Adrenal gland (tissue), 12 donors: ENCODE results near the gene CCL4. TPM values are rescaled to one million over a fixed set of nuclear protein-coding genes. Genes with fewer than 3 reads are reported as not detected.
A peak's percentile ranks its signal among the peaks of the same experiment; 100 is the strongest.
"Not testable (repeated sequence)": the region's sequence is repeated elsewhere in the genome, so short reads cannot be mapped to it uniquely, and the experiment has no call there.

Experiments
- DNase-seq, 7 donors: peaks; one replicate each; pipeline ENCODE4 v3.0.0-alpha.2; 2019 to 2020
- H3K27ac ChIP-seq, 5 donors: fragments of 200-600 bp; sonication (generic) in 4 of 5; 1 replicate in 3 of 5; 2 replicates in 2 of 5; pipeline versions ENCODE4 v1.5.1 to v1.8.0; 2016 to 2020; ENCODE audit warnings: mild to moderate bottlenecking in 1 of 5
- H3K27me3 ChIP-seq: fragments of 200-600 bp; 2 replicates; pipeline ENCODE4 v1.8.0; 2021
- H3K36me3 ChIP-seq, 2 donors: fragments of 200-600 bp; replicated peaks in 1 of 2; 1 replicate in 1 of 2; 2 replicates in 1 of 2; pipeline versions ENCODE4 v1.5.1 to v1.8.0; 2018 to 2022
- H3K4me1 ChIP-seq, 2 donors: fragments of 200-600 bp; replicated peaks in 1 of 2; 1 replicate in 1 of 2; 2 replicates in 1 of 2; pipeline versions ENCODE4 v1.5.1 to v1.8.0; 2018 to 2021
- H3K4me3 ChIP-seq, 4 donors: fragments of 200-600 bp; sonication (generic) in 3 of 4; one replicate each; pipeline ENCODE4 v1.5.1; 2016 to 2018
- H3K9me3 ChIP-seq, 3 donors: fragments of 200-600 bp; sonication (generic) in 1 of 3; replicated peaks in 1 of 3; 1 replicate in 2 of 3; 2 replicates in 1 of 3; pipeline versions ENCODE4 v1.5.1 to v1.8.0; 2016 to 2021
- POLR2A ChIP-seq, 2 donors: fragments of 450-650 bp; IDR thresholded peaks; one replicate each; pipeline ENCODE4 v1.6.1; 2017; ENCODE audit warnings: antibody characterized with exemption in 2 of 2, mild to moderate bottlenecking in 2 of 2, moderate library complexity in 1 of 2
- WGBS, 4 donors: extraction: QIAGEN DNeasy Blood & Tissue Kit in 2 of 4; methylation state at CpG; one replicate each; pipeline versions ENCODE4 v1.1.5 to v1.1.7; 2013 to 2017; 5-methylcytosine and 5-hydroxymethylcytosine counted together
- intact Hi-C, 2 donors: fragments of 100-400 bp; cut with DNase I; formaldehyde crosslinking; loops; one replicate each; pipeline versions ENCODE4 v1.14.1 to v1.15.0; 2022 to 2023
- polyA plus RNA-seq, 3 donors: library from polyadenylated mRNA; stranded (reverse); fragments of 200-250 nt in 2 of 3; fragments of 350-450 nt in 1 of 3; fragmentation: Illumina TruSeq in 1 of 3; extraction: RNeasy Lipid Tissue Mini Kit (QIAGEN cat#74804) in 1 of 3; gene quantifications; one replicate each; pipeline ENCODE4 v1.2.3, GENCODE V29; 2013 to 2014
- total RNA-seq, 9 donors: library from RNA; depleted of rRNA in 4 of 9; stranded (reverse); fragments of >200 nt in 4 of 9; fragments of 120-200 nt in 1 of 9; fragmentation: NEBNext Ultra II Directional in 1 of 9; extraction: Animal tissue kit (Norgen Biotek cat#: 25700) in 1 of 9; gene quantifications; one replicate each; pipeline versions ENCODE4 v1.1.0 to v1.2.4, GENCODE V29; 2013 to 2023
- TF ChIP-seq, protein P1 (sequence below), 6 experiments: fragments of 450-650 bp in 4 of 6; fragments of 200-600 bp in 2 of 6; sonication (generic) in 1 of 6; IDR thresholded peaks; 1 replicate in 5 of 6; 2 replicates in 1 of 6; pipeline versions ENCODE4 v1.5.1 to v1.8.0; 2016 to 2021; ENCODE audit warnings: antibody characterized with exemption in 6 of 6, mild to moderate bottlenecking in 2 of 6, moderate library complexity in 1 of 6
- donor health status: healthy with polysubstance abuse.
- donor health status: Bipolar disorder and iron deficiency.
- donor health status: DM: yes; HTN: yes; CAD: no.
- donor health status: DM: no; HTN: no; CAD: no.
- donor health status: DM: no; HTN: no; CAD: no.
- donor health status: DM: yes; HTN: yes; CAD: no.

CCL4 gene
- total and polyA plus RNA-seq, 12 donors = 0.72 to 17.5 (median 5.4) TPM

DNA sequence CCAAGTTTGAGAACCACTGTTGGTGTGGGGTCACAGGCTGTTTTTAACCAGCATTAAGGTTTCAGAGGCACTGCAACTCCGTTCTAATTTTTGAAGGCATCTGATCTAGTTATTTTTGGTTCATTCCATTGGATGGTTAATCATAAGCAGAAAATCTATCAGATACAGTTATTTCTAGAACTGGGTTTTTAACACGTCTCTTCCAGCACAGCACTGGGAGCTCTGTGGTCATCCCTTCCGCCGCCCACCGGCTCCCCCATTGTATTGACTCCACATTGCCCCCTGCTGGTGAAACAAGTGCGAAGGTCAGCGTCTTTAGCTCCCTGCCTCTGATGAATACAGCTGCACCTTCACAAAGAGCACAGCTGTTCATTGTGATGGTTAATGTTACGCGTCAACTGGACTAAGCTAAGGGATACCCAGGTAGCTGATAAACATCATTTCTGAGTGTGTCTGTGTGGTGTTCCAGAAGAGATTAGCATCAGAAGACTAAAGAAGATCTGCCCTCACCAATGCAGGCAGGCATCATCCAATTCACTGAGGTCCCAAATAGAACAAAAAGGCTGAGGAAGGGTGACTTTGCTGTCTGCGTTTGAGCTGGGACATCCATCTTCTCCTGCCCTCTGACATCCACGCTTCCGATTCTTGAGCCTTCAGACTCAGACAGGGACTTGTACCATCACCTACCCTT is 31.1 kb upstream of the CCL4 start:
- TF ChIP-seq, protein P1, sequence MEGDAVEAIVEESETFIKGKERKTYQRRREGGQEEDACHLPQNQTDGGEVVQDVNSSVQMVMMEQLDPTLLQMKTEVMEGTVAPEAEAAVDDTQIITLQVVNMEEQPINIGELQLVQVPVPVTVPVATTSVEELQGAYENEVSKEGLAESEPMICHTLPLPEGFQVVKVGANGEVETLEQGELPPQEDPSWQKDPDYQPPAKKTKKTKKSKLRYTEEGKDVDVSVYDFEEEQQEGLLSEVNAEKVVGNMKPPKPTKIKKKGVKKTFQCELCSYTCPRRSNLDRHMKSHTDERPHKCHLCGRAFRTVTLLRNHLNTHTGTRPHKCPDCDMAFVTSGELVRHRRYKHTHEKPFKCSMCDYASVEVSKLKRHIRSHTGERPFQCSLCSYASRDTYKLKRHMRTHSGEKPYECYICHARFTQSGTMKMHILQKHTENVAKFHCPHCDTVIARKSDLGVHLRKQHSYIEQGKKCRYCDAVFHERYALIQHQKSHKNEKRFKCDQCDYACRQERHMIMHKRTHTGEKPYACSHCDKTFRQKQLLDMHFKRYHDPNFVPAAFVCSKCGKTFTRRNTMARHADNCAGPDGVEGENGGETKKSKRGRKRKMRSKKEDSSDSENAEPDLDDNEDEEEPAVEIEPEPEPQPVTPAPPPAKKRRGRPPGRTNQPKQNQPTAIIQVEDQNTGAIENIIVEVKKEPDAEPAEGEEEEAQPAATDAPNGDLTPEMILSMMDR (IDR thresholded peaks at IDR 0.05) = peak; percentile 42 to 73 (median 60)
- no peak for TF ChIP-seq POLR2A (IDR thresholded peaks at IDR 0.05)
- no peaks in the 10 kb centered on the region for H3K36me3 ChIP-seq
- 28 to 34% (median 30%) methylated on average over 10 to 12 of the region's 12 CpGs for WGBS, 4 donors
- peak; percentile 39 to 72 (median 48) for DNase-seq
- no peaks in the 10 kb centered on the region for H3K9me3 ChIP-seq
- intact Hi-C loops = loop anchor here in 1 of 2 donors (10.0 kb wide), 2 partner anchors 52 to 98 kb away; no protein-coding TSS in a partner anchor
- H3K4me3 ChIP-seq = no peak overlapping the region
- H3K4me1 ChIP-seq = no peaks in the 10 kb centered on the region
- no peak overlapping the region for H3K27ac ChIP-seq
- H3K27me3 ChIP-seq = no peaks in the 10 kb centered on the region

DNA sequence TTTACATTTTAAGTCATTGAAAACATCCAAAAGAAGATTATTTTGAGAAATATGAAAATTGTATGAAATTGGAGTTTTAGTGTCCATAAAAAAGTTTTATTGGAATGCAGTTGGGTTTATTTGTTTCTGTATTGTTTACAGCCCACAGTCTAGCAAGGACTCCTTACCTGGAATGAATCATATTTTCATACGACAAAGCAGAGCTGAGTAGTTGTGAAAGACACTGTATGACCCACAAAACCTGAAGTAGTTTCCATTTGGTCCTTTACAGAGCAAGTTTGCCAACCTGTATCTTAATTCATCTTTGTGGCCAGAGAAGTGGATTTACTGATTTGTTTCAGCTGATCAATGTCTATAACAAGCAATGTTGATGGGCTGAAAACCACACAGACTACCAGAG is 29.3 kb upstream of the CCL4 start:
- intact Hi-C loops = loop anchor here in 1 of 2 donors (10.0 kb wide), 2 partner anchors 50 to 100 kb away; no protein-coding TSS in a partner anchor
- Histone ChIP-seq H3K4me1 (no peaks in the 10 kb centered on the region), H3K9me3 (no peaks in the 10 kb centered on the region), H3K36me3 (no peaks in the 10 kb centered on the region), H3K27me3 (no peaks in the 10 kb centered on the region), H3K4me3 (no peak overlapping the region), H3K27ac (no peak overlapping the region)
- 47 to 75% (median 62%) methylated on average over 1 of the region's 1 CpG for WGBS, 4 donors
- DNase-seq = no peak
- no peak for TF ChIP-seq POLR2A (IDR thresholded peaks at IDR 0.05)
- TF ChIP-seq, protein P1 (IDR thresholded peaks at IDR 0.05) = no peak

DNA sequence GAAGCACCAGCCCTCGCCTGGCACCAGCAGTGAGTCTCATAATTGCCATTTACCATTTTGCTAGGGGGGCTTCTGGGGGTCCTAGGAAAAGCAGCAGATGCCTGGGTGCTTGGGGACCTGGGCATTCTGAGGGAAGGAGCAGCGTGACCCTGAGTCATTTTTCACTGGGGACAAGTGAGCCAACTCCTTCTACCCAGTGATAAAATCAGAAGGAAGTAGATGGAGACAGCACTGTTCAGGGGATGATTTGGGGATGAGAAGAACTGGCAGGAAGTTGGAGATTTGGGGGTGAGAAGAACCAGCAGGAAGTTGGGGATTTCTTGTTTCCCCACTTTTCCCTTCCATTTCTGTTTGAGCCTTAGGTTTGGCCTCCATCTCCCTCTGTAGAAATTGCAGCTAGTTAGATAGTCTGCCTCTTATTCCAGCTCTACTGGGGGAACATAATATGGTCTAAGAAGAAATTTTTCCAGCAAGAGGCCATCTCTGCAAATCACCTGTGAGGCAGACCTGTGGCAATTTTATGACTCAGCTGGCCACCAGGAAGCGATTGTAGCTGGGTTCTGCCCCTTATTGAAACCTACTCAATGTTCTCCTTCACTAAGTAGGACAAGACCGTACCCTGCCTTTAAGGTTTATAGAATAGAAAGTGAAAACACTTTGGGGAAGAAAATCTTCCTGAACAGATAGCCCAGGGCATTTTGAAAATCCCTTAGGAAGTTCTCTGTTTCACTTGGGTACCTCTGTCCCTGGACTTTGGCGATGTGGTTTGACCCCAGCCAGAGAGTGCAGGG is 21.8 kb upstream of the CCL4 start:
- H3K4me1 ChIP-seq, H3K9me3 ChIP-seq, H3K27me3 ChIP-seq, H3K36me3 ChIP-seq, H3K4me3 ChIP-seq, DNase-seq, intact Hi-C loops: not testable (repeated sequence)
- peak overlapping the region in 1 of 5 donors; percentile 58 for H3K27ac ChIP-seq
- WGBS, 4 donors = 59 to 69% (median 67%) methylated on average over 4 to 5 of the region's 5 CpGs

DNA sequence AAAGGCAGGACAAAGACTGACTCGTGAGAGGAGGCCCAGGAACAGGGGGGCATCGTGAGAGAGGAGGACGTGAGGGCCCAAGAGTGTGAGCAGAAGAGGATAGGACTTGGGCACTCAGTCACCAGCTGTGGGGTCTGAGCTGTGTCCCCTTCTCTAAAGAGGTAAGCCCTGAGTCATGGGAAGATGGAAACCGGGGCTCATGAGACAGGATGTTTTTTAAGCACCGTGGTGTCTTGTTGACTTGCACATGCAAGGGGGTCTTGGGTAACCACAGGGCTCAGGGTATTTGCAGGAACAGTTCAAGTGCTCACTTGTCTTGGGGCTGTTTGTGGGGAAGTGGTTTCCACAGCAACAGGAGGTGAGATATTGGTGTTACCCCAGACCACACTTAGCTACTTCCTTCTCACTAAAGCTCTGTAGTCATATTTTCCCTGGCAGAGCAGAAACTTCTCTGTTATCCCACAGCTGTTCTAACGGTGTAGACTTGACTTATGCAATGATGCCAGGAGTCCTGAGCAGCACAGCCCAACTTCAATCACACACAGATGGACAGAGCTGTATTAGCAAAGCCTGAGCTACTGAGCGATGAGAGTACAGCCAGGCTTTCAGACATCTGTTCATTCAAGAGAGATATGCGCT is 21.0 kb upstream of the CCL4 start:
- H3K27me3 ChIP-seq, intact Hi-C loops, H3K36me3 ChIP-seq, H3K9me3 ChIP-seq, H3K4me1 ChIP-seq, H3K4me3 ChIP-seq: not testable (repeated sequence)
- 59 to 66% (median 60%) methylated on average over 7 to 8 of the region's 8 CpGs for WGBS, 4 donors
- peak overlapping the region in 1 of 5 donors; percentile 58 for H3K27ac ChIP-seq
- DNase-seq = peak in 2 of 7 donors; percentile 42 to 56

DNA sequence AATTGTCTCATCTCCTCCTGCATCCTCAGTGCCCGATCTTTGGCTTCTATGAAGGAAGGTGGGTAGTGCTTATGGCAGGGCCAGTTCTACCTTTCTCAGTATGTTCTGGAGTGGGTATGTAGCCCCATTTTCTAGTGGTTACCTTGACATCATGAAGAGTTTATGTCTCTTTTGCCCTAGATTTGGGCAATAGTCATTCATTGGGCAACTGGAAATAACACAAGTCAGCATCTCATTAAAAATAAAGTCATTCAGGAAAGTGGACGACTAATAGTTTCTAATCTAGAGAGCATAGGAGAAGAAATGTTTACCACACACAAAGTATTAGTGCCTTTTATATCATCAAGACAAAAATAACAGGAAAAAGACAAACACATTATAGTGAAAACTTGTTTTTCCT is 19.9 kb upstream of the CCL4 start:
- intact Hi-C loops = not testable (repeated sequence)

More for the DNA sequence above, 19.9 kb upstream of the CCL4 start:
- not testable (repeated sequence) for H3K4me1 ChIP-seq, DNase-seq, H3K9me3 ChIP-seq, H3K27me3 ChIP-seq, H3K4me3 ChIP-seq, H3K36me3 ChIP-seq, H3K27ac ChIP-seq
- WGBS, 4 donors = 73 to 87% (median 78%) methylated on average over 2 of the region's 2 CpGs
